NCI-H2171 (cell line): Measurements from ENCODE around the gene SIL1.
"Not testable (repeated sequence)": the region's sequence is repeated elsewhere in the genome, so short reads cannot be mapped to it uniquely, and the experiment has no call there.

Source experiments
- DNase-seq: peaks from one replicate; lab custom pipeline; 2025; lab: John Stamatoyannopoulos, UW

SIL1 gene

DNA sequence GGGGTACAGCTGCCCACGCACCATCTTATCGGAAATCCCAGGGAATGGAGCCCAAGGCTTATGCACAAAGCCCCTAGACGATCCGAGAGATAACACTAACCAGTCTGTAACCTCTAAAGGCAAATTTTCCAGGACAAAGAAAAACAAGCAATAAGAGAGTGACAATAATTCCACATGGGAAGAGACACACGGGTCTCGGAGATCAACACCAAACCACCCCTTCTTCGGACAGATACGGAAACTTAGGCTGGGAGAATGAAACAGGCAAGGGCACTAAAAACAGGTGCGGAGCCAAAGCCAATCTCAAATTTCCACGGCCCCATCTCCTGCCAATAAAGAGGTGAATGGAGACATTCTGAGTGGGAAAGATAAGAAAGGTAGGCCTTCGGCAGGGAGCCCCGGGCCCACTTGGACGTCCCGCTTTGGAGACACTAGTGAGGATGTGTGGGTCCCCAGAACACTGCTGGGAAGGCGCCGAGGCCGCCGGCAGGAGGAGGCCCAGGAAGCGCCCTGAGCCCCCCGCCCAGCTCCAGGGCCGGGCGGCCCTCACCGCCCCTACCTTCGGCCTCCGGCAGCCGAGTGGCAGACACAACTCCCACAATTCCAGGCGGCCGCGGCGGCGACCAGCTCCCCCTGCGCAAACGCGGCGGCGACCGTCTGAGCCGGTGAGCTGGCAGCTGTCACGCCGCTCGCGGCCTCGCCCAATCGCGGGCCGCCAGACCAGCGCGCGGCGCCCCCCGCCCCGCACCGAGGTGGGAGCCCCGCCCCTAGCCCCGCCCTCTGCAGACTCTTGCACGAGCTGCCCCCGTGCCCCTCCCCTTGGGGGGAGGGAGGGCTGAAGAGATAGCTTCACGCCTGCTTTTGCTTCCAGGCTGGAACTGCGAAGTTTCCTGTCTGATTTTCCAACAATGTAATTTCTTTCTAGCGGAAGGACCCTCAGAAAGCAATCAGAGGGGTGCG lies at the start of gene SIL1:
TSS of gene SIL1 (minus strand) at position 659 of the 960 bp plus-strand sequence. CDS start 70,525 bp downstream, outside the sequence.
- DNase-seq: peak; percentile 83

DNA sequence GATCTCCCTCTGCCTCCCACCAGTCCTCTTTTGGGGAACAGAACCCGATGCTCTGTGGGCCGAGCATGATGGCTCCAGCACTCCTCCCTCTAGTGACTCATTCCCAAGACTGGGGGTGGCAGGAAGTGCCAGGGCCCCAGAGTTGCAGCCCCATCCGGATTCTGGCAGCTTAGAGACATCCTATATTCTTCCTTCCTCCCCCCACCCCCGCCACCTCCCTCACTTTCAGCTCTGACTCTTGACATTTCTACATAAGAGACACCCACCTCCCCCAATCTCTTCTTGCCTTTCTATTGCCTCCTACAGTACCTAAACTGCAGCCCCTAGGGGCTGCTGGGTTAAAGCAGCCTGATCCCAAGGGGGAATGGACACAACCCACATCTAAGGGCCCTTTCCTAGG lies 48.2 kb upstream of the SIL1 start:
- no peak for DNase-seq

DNA sequence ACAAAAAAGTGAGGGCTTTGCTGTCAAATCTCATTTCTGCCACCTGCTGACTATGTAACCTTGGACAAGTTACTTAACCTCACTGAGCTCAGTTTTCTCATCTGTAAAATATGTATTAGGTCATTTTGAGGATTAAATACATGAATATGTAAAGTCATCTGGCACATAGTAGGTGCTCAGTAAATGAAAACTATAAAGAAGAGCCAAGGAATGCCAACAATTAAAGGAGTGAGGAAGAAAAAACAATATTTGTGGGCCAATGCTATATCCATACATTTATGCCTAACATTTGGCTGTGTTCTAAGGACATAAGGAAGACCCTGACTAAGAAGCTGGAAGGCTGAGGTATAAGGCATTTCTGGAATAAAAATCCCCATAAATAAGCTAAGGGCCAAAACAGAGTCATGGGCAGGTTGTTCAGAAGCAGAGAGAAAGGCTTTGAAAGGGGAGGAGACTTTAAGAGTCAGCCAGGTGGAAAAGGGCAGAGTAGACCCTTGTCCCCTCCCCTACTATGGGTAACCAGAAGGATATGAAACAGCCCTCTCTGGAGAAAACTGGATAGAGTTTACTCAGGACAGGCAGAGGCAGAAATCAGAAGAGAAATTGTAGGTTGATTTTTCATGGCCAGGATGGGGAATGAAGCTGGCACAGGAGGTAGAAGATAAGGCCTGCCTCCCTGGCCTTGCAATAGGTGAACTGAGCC lies 47.6 kb upstream of the SIL1 start:
- no peak for DNase-seq

DNA sequence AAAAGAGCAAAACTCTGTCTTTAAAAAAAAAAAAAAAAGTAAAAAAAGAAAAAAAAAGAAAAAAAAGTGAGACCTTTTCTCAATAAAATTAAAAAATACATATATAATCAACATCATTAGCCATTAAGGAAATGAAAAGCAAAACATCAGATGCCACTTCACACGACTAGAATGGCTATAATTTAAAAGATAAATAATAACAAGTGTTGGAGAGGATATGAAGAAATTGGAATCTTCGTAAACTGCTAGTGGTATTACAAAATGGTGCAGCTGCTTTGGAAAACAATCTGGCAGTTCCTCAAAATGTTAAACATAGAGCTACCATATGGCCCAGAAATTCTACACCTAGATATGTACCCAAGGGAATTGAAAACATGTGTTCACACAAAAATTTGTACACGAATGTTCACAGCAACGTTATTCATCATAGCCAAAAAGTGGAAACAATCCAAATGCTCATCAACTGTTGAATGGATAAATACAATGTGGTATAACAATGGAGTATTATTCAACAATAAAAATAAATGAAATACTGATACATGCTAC lies 45.3 kb upstream of the SIL1 start:
- peak; percentile 81 for DNase-seq

- no peak for DNase-seq
Measured at GRCh38 chr5:139241139-139241538, 43.0 kb upstream of the SIL1 start.

- DNase-seq: no peak
Measured at GRCh38 chr5:139236479-139236878, 38.3 kb upstream of the SIL1 start.

DNA sequence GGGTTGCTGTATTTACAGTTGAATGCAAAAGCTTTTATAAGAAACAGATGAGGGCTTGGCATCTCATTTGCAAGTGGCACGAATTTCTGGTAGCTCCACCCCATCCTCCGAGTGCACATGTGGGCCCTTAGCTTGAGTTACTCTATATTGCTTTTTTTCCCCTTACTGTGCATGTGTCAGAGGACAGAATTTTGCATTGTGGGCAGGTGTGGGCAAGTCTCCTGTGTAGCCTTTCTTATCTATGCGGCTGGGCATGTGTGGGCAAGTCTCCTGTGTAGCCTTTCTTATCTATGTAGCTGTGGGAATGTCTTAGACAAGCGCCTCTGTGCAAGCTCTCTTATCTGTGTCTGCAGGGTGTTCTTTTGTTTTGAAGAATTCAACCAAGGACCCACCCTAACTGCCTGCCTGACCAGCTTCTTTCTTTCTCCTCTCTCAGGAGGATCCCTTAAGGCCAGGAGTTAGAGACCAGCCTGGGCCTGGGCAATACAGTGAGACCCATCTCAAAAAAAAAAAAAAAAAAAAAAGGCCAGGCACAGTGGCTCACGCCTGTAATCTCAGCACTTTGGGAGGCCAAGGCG lies 34.1 kb upstream of the SIL1 start:
- DNase-seq: peak; percentile 71

DNA sequence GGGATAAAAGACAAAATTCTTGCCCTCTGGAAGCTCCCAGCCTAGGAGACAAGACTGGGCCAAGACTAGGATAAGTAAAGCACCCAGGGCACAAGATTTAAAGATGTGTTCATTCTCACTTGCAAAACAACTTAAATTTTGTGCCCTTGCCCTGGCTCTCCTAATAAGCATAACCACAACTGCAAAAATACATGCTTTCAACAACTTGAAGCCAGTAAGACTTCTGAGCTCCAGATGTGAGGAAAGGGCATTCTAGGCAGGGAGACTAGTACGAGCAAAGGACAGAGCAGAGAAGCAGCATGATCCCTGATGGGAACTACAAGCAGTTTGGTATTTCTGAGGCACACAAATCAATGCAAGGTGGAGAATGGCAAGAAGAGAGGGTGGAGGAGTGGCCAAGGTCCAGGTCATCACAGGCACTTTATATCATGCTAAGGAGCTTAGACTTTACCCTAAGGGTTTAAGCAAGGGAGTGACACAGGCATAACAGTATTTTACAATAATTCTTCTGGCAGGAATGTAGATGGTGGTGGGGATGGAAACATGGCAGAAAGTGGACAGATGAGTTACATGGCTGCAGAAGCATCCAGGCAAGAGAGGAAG lies 30.1 kb upstream of the SIL1 start:
- DNase-seq: no peak

- no peak for DNase-seq
Measured at GRCh38 chr5:139226131-139226530, 28.0 kb upstream of the SIL1 start.

- DNase-seq: no peak
Measured at GRCh38 chr5:139223481-139223880, 25.3 kb upstream of the SIL1 start.

DNA sequence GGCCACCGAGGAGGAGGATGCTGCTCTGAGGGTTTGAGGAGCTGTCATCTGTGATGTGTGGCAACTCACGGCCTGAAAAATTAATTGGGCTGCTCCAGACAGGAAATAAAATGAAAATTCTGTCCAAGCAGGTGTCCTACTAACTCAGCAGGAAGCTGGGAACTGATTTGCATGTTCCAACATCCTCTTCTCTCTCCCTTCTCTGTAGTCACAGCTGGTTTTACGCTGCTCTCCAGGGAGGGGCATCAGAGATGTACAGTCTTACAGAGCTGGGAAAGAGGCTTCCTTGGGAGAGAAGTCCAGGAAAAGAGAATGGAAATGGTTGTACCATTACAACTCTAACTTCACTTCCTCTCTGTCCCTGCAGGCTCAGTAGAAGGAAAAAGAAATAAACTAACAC lies 24.2 kb upstream of the SIL1 start:
- no peak for DNase-seq

GRCh38 chr5:139218038-139218437 lies 19.9 kb upstream of the SIL1 start:
- not testable (repeated sequence) for DNase-seq

GRCh38 chr5:139215107-139215975 lies 17.2 kb upstream of the SIL1 start:
- DNase-seq: no peak

- DNase-seq: no peak
Measured at GRCh38 chr5:139214646-139215045, 16.5 kb upstream of the SIL1 start.

GRCh38 chr5:139212906-139213305 lies 14.7 kb upstream of the SIL1 start:
- no peak for DNase-seq

GRCh38 chr5:139212486-139212885 lies 14.3 kb upstream of the SIL1 start:
- DNase-seq: no peak

DNA sequence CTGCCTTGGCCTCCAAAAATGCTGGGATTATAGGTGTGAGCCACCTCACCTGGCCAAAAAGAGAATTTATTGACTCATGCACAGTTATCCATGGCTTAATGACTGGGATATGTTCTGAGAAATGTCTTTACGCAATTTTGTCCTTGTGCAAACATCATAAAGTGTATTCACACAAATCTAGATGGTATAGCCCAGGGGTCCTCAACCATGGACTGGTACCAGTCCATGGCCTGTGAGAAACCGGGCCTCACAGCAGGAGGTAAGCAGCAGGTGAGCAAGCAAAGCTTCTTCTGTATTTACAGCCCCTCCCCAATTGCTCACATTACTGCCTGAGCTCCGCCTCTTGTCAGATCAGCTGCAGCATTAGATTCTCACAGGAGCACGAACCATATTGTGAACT lies 12.4 kb upstream of the SIL1 start:
- no peak for DNase-seq

DNA sequence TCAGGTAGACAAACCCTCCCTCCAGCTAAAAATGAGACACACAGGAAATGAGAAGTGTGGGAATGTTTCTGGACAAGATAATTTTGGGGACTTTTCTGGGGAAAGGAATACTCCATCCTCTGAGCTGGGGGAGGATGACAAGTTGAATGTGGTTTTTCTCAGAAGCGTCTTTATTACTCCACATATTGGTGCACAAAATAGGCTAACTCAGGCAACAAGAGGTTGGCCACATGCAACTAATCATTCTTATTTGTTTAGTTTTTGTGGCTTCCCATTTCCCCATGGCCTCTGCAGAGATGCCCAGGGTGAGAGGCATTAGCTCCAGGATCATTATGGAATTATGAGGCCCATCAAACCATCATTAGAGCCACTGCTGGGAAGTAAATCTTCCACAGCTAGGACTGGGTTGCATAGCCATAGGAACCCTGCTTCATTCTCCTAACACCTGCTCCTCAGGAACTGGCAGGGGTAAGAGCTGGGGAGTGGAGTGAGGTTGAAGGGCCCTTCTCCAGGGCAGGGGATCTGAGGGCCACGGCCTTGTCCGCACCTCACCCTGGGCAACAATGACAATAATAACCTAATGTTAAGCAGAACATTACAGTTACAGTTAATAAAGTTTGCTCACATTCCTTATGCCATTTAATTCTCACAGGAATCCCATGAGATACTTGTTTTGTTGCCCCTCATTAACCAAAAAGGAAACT lies 9.3 kb upstream of the SIL1 start:
- DNase-seq: no peak

DNA sequence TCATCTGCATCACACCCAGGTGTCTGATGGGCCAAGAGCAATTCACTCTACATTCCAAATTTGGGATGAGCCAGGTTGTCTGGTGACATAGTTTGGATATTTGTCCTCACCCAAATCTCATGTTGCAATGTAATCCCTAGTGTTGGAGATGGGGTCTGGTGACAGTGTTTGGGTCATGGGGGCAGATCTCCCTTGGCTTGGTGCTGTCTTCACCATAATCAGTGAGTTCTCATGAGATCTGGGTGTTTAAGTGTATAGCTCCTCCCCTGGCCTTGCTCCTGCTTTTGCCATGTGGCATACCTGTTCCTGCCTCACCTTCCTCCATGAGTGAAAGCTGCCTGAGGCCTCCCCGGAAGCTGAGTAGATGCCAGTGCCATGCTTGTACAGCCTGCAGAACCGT lies 7.4 kb upstream of the SIL1 start:
- no peak for DNase-seq

DNA sequence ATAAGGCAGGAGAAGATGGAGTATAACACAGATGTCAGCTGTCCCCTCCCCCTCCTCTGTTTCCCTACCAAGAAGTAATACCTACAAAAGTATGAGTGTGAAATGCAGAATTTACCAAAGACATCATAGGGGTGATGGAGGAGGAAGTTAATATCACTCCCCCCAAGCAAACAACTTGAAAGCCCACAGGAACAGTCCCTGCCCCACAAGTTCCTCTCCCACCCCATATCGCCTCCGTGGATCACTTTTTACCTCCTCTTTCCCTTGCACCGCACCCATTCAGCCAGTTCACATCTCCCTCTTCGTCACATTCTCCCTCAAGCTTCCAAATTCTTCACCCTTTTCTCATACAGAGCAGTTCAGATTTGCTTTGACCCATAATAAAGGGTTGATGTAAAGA lies 7.0 kb upstream of the SIL1 start:
- no peak for DNase-seq

DNA sequence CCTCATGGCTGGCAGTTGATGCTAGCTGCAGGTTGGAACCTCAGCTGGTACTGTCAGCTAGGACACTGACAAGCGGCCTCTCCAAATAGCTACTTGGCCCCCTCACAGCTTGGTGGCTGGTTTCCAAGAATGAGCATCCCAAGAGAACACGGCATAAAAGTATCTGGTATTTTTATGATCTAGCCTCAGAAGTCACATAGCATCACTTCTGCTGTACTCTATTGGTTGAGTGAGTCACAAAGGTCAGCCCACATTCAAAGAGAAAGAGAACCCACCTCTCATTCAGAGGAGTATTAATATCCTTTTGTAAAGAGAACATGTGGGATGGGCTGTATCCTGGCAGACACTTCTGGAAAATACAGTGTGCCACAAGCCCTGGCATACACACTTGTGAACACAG lies 6.0 kb upstream of the SIL1 start:
- no peak for DNase-seq
